GM12878 (cell line): ENCODE results near the gene SGSH. TPM values are rescaled to one million over a fixed set of nuclear protein-coding genes. Genes with fewer than 3 reads are reported as not detected.

ENCODE experiments used
- ATAC-seq: fragments of 200-7000 bp; cut with Tn5 transposase; 3 replicates; pipeline ENCODE4 v1.9.1; 2020; ENCODE audit warnings: mild to moderate bottlenecking, moderate library complexity
- BruUV-seq: library from RNA; stranded (reverse); fragments of 400-500 nt; replicated peaks from 2 replicates; lab custom pipeline; 2021; lab: Mats Ljungman, UMichigan
- CTCF ChIA-PET: fragments of 300-600 bp; sonication (Branson Sonifier 250); formaldehyde crosslinking; extraction: SDS; loops from one replicate; lab custom pipeline; 2021; ENCODE audit warnings: inconsistent platforms; lab: Yijun Ruan, JAX
- POLR2A ChIA-PET: fragments of 350-600 bp; formaldehyde crosslinking; extraction: SDS; loops from one replicate; lab custom pipeline; 2021; ENCODE audit warnings: inconsistent platforms; lab: Charles Lee
- RAD21 ChIA-PET: fragments of 300-600 bp; sonication (Branson Sonifier 250); formaldehyde crosslinking; loops from one replicate; lab custom pipeline; 2023; ENCODE audit warnings: antibody characterized with exemption; ENCODE audit not compliant: unreplicated experiment; lab: Charles Lee
- SMC1A ChIA-PET: fragments of 300-600 bp; sonication (Branson Sonifier 250); formaldehyde crosslinking; loops from one replicate; lab custom pipeline; 2023; ENCODE audit not compliant: unreplicated experiment, uncharacterized antibody; lab: Charles Lee
- DNase-seq: peaks from one replicate; pipeline ENCODE4 v3.0.0-alpha.2; 2011; ENCODE audit warnings: low read depth, low spot score
- FAIRE-seq: peaks from 3 replicates; lab custom pipeline; 2011; peaks lifted over from hg19 to GRCh38; lab: Jason Lieb, UNC
- H2AFZ ChIP-seq: 2 replicates; pipeline ENCODE4 v1.6.0; 2011; ENCODE audit warnings: low read depth, low read length, control low read depth; ENCODE audit not compliant: control insufficient read depth
- H3K27ac ChIP-seq: 2 replicates; pipeline ENCODE4 v1.5.1; 2011; ENCODE audit warnings: control low read depth; ENCODE audit not compliant: control insufficient read depth, insufficient read depth
- H3K27me3 ChIP-seq, 2 experiments: replicated peaks in 1 of 2; 2 replicates each; pipeline versions ENCODE4 v1.6.0 to v1.6.1; 2011; ENCODE audit warnings: low read length in 1 of 2; ENCODE audit not compliant: control insufficient read depth in 2 of 2, insufficient read depth in 2 of 2
- H3K36me3 ChIP-seq, 2 experiments: 2 replicates each; pipeline ENCODE4 v1.5.1; 2011; ENCODE audit warnings: low read length in 1 of 2; ENCODE audit not compliant: control insufficient read depth in 2 of 2, insufficient read depth in 2 of 2
- H3K4me1 ChIP-seq: 2 replicates; pipeline ENCODE4 v1.6.1; 2011; ENCODE audit warnings: mild to moderate bottlenecking, low read length, moderate library complexity, mixed read lengths; ENCODE audit not compliant: control insufficient read depth, insufficient read depth
- H3K4me2 ChIP-seq: 2 replicates; pipeline ENCODE4 v1.6.0; 2011; ENCODE audit warnings: control low read depth; ENCODE audit not compliant: control insufficient read depth, insufficient read depth
- H3K4me3 ChIP-seq: fragments of 200-600 bp; sonication (generic); 2 replicates; pipeline ENCODE4 v1.5.1; 2016
- H3K79me2 ChIP-seq: 2 replicates; pipeline ENCODE4 v1.6.0; 2011; ENCODE audit warnings: low read length; ENCODE audit not compliant: control insufficient read depth, insufficient read depth
- H3K9ac ChIP-seq: 2 replicates; pipeline ENCODE4 v1.8.0; 2011; ENCODE audit warnings: low read length, control low read depth, mixed read lengths; ENCODE audit not compliant: control insufficient read depth, insufficient read depth
- H3K9me3 ChIP-seq: replicated peaks from 3 replicates; pipeline ENCODE4 v1.5.1; 2011; ENCODE audit warnings: mild to moderate bottlenecking, low read length; ENCODE audit not compliant: control insufficient read depth, insufficient read depth
- H4K20me1 ChIP-seq: 2 replicates; pipeline ENCODE4 v1.6.0; 2011; ENCODE audit not compliant: control insufficient read depth, insufficient read depth
- BCL11A ChIP-seq: IDR thresholded peaks from 2 replicates; pipeline ENCODE4 v1.6.1; 2011; ENCODE audit warnings: low read depth, low read length
- CBFB ChIP-seq: IDR thresholded peaks from 2 replicates; pipeline ENCODE4 v1.6.1; 2016; ENCODE audit warnings: antibody characterized with exemption, low read depth
- CREB1 ChIP-seq: IDR thresholded peaks from 2 replicates; pipeline ENCODE4 v1.6.1; 2012; ENCODE audit warnings: low read depth, mild to moderate bottlenecking, inconsistent platforms
- FOXK2 ChIP-seq: fragments of 450-650 bp; IDR thresholded peaks from 2 replicates; pipeline ENCODE4 v1.6.1; 2017; ENCODE audit warnings: mild to moderate bottlenecking, moderate library complexity
- GABPA ChIP-seq: IDR thresholded peaks from 2 replicates; pipeline ENCODE4 v1.6.1; 2014; ENCODE audit warnings: antibody characterized with exemption, low read depth, mild to moderate bottlenecking, inconsistent platforms
- KAT2A ChIP-seq: conservative IDR thresholded peaks from 2 replicates; pipeline ENCODE4 v1.6.1; 2011; ENCODE audit warnings: low read depth, low read length; ENCODE audit not compliant: control insufficient read depth
- KDM1A ChIP-seq: fragments of 200-600 bp; sonication (generic); IDR thresholded peaks from 2 replicates; pipeline ENCODE4 v1.6.1; 2016; ENCODE audit warnings: borderline replicate concordance
- PAX8 ChIP-seq: fragments of 450-650 bp; IDR thresholded peaks from 2 replicates; pipeline ENCODE4 v1.6.1; 2017; ENCODE audit warnings: mild to moderate bottlenecking, moderate library complexity
- PML ChIP-seq: IDR thresholded peaks from 2 replicates; pipeline ENCODE4 v1.6.1; 2012; ENCODE audit warnings: low read length, inconsistent platforms
- SREBF2 ChIP-seq: IDR thresholded peaks from 2 replicates; pipeline ENCODE4 v1.6.1; 2012; ENCODE audit warnings: mild to moderate bottlenecking, low read length
- STAT1 ChIP-seq: fragments of 450-650 bp; conservative IDR thresholded peaks from 2 replicates; pipeline ENCODE4 v1.6.1; 2014; ENCODE audit warnings: antibody characterized with exemption, mild to moderate bottlenecking
- SUPT20H ChIP-seq: IDR thresholded peaks from 2 replicates; pipeline ENCODE4 v1.6.1; 2011; ENCODE audit warnings: low read depth, mild to moderate bottlenecking, low read length, moderate library complexity, borderline replicate concordance; ENCODE audit not compliant: control insufficient read depth
- TBL1XR1 ChIP-seq: IDR thresholded peaks from 2 replicates; pipeline ENCODE4 v1.6.1; 2012; ENCODE audit warnings: low read depth, low read length, improper control_type of control experiment
- WGBS: methylation state at CpG from one replicate; pipeline ENCODE4 v1.1.6; 2016; ENCODE audit warnings: low lambda C conversion rate; ENCODE audit not compliant: insufficient replicate concordance, insufficient coverage; ENCODE audit errors: missing lambda C conversion rate; 5-methylcytosine and 5-hydroxymethylcytosine counted together
- in situ Hi-C: fragments of 300-500 bp; cut with MboI; formaldehyde crosslinking; loops from 9 replicates; pipeline ENCODE4 v1.14.3; 2018; ENCODE audit warnings: mixed read lengths
- intact Hi-C: fragments of 100-400 bp; cut with micrococcal nuclease; formaldehyde crosslinking; loops from one replicate; pipeline ENCODE4 v1.14.2; 2022; ENCODE audit not compliant: unreplicated experiment
- polyA plus RNA-seq, 11 experiments: library from polyadenylated mRNA; depleted of rRNA in 4 of 11; unstranded in 6 of 11; stranded (reverse) in 5 of 11; fragments of >200 nt; fragmentation: Nextera tagmentation in 4 of 11; fragmentation: Illumina TruSeq in 1 of 11; extraction: Ambion mirVana in 4 of 11; extraction: Trizol in 1 of 11; gene quantifications; 1 replicate in 1 of 11; 2 replicates in 10 of 11; pipeline versions ENCODE4 v1.2.1 to v1.2.3, GENCODE V29; 2011 to 2016; ENCODE audit warnings: inconsistent platforms in 2 of 11, missing spikeins in 2 of 11, low read depth in 1 of 11
- total RNA-seq, 4 experiments: library from RNA; depleted of rRNA in 3 of 4; stranded (reverse); fragments of >200 nt in 3 of 4; fragmentation: Illumina TruSeq in 1 of 4; extraction: Trizol in 1 of 4; gene quantifications; 2 replicates each; pipeline versions ENCODE4 v1.2.1 to v1.2.3, GENCODE V29; 2013 to 2021
- TF ChIP-seq, protein P1 (sequence below): fragments of 450-650 bp; IDR thresholded peaks from 2 replicates; pipeline ENCODE4 v1.6.1; 2017; ENCODE audit warnings: mild to moderate bottlenecking
- TF ChIP-seq, protein P2 (sequence below): fragments of 450-650 bp; IDR thresholded peaks from 2 replicates; pipeline ENCODE4 v1.6.1; 2018; ENCODE audit warnings: borderline replicate concordance, mild to moderate bottlenecking; ENCODE audit not compliant: partially characterized antibody
- TF ChIP-seq, protein P3 (sequence below): fragments of 450-650 bp; formaldehyde crosslinking; IDR thresholded peaks from 2 replicates; pipeline ENCODE4 v1.4.0; 2022; ENCODE audit warnings: mild to moderate bottlenecking, moderate library complexity
- TF ChIP-seq, protein P4 (sequence below): IDR thresholded peaks from 2 replicates; pipeline ENCODE4 v1.6.1; 2012; ENCODE audit warnings: low read length, inconsistent platforms

SGSH gene
- total and polyA plus RNA-seq, 10 of the 15 experiments (the other 5 are each of a cell fraction or from before 2014, with no cell fraction given): 0.13 to 17.2 (median 6.0) TPM

DNA sequence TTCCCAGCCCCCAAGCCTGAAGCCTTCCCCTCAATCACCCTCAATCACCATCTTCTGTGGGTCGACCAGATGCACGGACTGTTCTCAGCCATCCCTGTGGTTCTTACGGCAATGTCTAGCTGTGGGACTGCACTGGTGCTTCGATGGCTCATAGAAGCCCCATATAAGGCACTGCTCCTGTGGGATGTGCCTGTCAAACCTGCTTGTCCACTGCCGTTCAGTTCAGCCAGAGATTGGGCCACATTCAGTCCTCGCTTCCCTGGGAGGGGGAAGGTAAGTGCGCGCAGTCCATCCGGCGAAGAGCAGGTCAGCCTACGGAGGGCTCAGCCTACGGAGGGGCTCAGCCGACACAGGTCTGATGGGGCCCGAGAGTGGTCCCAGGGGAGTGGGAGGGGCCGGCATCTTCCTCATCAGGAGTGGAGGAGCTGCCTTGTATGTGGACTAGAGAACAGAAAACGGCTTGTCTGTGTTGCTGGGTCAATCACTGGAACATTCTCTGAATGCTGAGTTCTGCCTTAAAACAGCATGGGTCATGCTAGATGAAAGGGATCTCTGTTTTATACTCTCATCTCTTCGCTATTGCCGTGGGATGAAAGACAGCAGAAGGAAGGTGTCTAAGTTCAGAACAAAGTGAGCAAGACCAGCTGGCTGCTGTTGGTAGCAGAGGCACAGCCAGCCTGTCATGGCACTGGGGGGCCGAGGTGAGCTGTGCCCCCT is 50.2 kb downstream of the SGSH start, which contains the start of gene CARD14:
Gene CARD14 (plus strand): TSS at position 247 of the 717 bp plus-strand sequence. CDS start 11,409 bp downstream, outside the sequence.
- H2AFZ ChIP-seq: no peak within 1 kb of the TSS
- no peaks in the 10 kb centered on the region for H3K4me1 ChIP-seq
- no peak within 1 kb of the TSS for H3K9ac ChIP-seq
- in situ Hi-C loops (no loop called here), intact Hi-C loops (no loop called here)
- H3K79me2 ChIP-seq: no peaks in the 10 kb centered on the region
- H3K4me2 ChIP-seq: no peak within 1 kb of the TSS
- H3K4me3 ChIP-seq: no peak within 1 kb of the TSS
- ChIA-PET SMC1A (no interaction called here), CTCF (no interaction called here), POLR2A (no interaction called here), RAD21 (no interaction called here)
- H3K9me3 ChIP-seq: no peaks in the 10 kb centered on the region
- no peaks in the 10 kb centered on the region for H3K36me3 ChIP-seq
- no peaks in the 10 kb centered on the region for H4K20me1 ChIP-seq
- BruUV-seq: no TSS peak
- ATAC-seq (no peak), DNase-seq (no peak), FAIRE-seq (no peak)
- H3K27ac ChIP-seq: no peak within 1 kb of the TSS
- no peaks in the 10 kb centered on the region for H3K27me3 ChIP-seq
- WGBS: 42% methylated on average over 19 of the region's 19 CpGs
- TF ChIP-seq CBFB (no peak), KAT2A (no peak), SREBF2 (no peak), SUPT20H (no peak), GABPA (no peak), KDM1A (no peak), STAT1 (no peak), TBL1XR1 (no peak), PML (no peak), CREB1 (no peak), PAX8 (no peak), FOXK2 (no peak), BCL11A (no peak)
- TF ChIP-seq, protein P1, sequence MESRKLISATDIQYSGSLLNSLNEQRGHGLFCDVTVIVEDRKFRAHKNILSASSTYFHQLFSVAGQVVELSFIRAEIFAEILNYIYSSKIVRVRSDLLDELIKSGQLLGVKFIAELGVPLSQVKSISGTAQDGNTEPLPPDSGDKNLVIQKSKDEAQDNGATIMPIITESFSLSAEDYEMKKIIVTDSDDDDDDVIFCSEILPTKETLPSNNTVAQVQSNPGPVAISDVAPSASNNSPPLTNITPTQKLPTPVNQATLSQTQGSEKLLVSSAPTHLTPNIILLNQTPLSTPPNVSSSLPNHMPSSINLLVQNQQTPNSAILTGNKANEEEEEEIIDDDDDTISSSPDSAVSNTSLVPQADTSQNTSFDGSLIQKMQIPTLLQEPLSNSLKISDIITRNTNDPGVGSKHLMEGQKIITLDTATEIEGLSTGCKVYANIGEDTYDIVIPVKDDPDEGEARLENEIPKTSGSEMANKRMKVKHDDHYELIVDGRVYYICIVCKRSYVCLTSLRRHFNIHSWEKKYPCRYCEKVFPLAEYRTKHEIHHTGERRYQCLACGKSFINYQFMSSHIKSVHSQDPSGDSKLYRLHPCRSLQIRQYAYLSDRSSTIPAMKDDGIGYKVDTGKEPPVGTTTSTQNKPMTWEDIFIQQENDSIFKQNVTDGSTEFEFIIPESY: no peak
- TF ChIP-seq, protein P2, sequence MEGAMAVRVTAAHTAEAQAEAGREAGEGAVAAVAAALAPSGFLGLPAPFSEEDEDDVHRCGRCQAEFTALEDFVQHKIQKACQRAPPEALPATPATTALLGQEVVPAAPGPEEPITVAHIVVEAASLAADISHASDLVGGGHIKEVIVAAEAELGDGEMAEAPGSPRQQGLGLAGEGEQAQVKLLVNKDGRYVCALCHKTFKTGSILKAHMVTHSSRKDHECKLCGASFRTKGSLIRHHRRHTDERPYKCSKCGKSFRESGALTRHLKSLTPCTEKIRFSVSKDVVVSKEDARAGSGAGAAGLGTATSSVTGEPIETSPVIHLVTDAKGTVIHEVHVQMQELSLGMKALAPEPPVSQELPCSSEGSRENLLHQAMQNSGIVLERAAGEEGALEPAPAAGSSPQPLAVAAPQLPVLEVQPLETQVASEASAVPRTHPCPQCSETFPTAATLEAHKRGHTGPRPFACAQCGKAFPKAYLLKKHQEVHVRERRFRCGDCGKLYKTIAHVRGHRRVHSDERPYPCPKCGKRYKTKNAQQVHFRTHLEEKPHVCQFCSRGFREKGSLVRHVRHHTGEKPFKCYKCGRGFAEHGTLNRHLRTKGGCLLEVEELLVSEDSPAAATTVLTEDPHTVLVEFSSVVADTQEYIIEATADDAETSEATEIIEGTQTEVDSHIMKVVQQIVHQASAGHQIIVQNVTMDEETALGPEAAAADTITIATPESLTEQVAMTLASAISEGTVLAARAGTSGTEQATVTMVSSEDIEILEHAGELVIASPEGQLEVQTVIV: no peak
- TF ChIP-seq, protein P3, sequence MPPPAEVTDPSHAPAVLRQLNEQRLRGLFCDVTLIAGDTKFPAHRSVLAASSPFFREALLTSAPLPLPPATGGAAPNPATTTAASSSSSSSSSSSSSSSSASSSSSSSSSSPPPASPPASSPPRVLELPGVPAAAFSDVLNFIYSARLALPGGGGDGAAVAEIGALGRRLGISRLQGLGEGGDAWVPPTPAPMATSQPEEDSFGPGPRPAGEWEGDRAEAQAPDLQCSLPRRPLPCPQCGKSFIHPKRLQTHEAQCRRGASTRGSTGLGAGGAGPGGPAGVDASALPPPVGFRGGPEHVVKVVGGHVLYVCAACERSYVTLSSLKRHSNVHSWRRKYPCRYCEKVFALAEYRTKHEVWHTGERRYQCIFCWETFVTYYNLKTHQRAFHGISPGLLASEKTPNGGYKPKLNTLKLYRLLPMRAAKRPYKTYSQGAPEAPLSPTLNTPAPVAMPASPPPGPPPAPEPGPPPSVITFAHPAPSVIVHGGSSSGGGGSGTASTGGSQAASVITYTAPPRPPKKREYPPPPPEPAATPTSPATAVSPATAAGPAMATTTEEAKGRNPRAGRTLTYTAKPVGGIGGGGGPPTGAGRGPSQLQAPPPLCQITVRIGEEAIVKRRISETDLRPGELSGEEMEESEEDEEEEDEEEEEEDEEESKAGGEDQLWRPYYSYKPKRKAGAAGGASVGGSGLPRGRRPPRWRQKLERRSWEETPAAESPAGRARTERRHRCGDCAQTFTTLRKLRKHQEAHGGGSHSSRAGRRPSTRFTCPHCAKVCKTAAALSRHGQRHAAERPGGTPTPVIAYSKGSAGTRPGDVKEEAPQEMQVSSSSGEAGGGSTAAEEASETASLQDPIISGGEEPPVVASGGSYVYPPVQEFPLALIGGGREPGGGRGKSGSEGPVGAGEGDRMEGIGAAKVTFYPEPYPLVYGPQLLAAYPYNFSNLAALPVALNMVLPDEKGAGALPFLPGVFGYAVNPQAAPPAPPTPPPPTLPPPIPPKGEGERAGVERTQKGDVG: no peak
- TF ChIP-seq, protein P4, sequence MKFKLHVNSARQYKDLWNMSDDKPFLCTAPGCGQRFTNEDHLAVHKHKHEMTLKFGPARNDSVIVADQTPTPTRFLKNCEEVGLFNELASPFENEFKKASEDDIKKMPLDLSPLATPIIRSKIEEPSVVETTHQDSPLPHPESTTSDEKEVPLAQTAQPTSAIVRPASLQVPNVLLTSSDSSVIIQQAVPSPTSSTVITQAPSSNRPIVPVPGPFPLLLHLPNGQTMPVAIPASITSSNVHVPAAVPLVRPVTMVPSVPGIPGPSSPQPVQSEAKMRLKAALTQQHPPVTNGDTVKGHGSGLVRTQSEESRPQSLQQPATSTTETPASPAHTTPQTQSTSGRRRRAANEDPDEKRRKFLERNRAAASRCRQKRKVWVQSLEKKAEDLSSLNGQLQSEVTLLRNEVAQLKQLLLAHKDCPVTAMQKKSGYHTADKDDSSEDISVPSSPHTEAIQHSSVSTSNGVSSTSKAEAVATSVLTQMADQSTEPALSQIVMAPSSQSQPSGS: no peak
